GM10248 (cell line): ENCODE data around the gene GJC1.

ENCODE experiments used
- CTCF ChIA-PET: fragments of 300-600 bp; sonication (Branson Sonifier 250); formaldehyde crosslinking; extraction: SDS; loops from one replicate; lab custom pipeline; 2021; ENCODE audit warnings: antibody characterized with exemption; lab: Yijun Ruan, JAX
- POLR2A ChIA-PET: fragments of 350-650 bp; sonication (Branson Sonifier 250); formaldehyde crosslinking; extraction: SDS; loops from one replicate; lab custom pipeline; 2020; ENCODE audit warnings: antibody characterized with exemption; lab: Yijun Ruan, JAX
- DNase-seq: peaks from one replicate; pipeline ENCODE4 v3.0.0; 2012; ENCODE audit errors: extremely low spot score
- CTCF ChIP-seq: IDR thresholded peaks from 2 replicates; pipeline ENCODE4 v1.5.1; 2012; ENCODE audit warnings: mild to moderate bottlenecking, low read depth; ENCODE audit errors: extremely low read depth, missing control alignments, control extremely low read depth

The GJC1 gene

GRCh38 chr17:44777394-44778348, 52.4 kb downstream of the GJC1 start:
- TF ChIP-seq CTCF, result no peak
- ChIA-PET POLR2A (interaction anchor here (0.6 kb wide), 1 partner anchor 38 kb away, joined by 4 read pairs; no protein-coding TSS in a partner anchor), CTCF (interaction anchor here (0.8 to 17.1 kb wide), 24 partner anchors 14 to 420 kb away, joined by 3 to 454 read pairs (median 8); partner anchors contain the start of gene ACBD4)
- no peak for DNase-seq

DNA sequence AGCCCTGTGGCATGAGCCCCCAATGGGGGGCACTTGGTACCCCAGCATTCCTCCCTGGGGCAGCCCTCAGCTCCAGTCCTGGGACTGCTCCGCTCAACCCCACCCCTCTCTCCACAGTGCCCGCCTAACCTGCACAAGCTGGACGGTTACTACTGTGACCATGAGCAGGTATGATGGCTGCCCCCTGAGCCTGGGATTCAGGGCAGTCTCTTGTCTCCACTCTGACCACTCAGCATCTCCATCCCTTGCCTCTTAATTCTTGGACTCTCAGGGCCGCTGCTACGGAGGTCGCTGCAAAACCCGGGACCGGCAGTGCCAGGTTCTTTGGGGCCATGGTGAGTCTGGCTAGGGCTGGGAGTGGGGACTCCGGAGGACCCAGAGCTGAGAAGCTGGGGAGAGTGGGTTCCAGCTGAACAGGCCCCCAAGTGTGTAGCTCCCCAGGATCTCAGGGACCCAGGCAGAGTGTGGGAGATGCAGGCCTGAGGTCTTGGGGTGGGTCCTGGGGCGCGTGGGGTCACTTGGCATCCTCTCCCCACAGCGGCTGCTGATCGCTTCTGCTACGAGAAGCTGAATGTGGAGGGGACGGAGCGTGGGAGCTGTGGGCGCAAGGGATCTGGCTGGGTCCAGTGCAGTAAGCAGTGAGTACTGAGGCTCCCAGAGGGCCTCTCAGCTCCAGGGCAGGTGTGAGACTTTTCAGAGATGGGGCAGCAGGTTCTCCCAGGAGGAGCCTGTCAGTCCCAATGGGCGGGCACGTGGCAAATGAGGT, 53.3 kb downstream of the GJC1 start:
- POLR2A ChIA-PET, result interaction anchor here (0.8 kb wide), 1 partner anchor 372 kb away, joined by 8 read pairs; no protein-coding TSS in a partner anchor
- no peak for TF ChIP-seq CTCF
- CTCF ChIA-PET, result interaction anchor here (0.9 to 17.1 kb wide), 14 partner anchors 14 to 421 kb away, joined by 3 to 454 read pairs (median 8); partner anchors contain the start of gene ACBD4

GRCh38 chr17:44775838-44776621, 54.1 kb downstream of the GJC1 start:
- DNase-seq, result no peak
- POLR2A ChIA-PET, result interaction anchor here (0.8 kb wide), 1 partner anchor 373 kb away, joined by 8 read pairs; no protein-coding TSS in a partner anchor
- no peak for TF ChIP-seq CTCF
- CTCF ChIA-PET, result interaction anchor here (0.6 to 17.1 kb wide), 29 partner anchors 8 to 422 kb away, joined by 3 to 454 read pairs (median 4); partner anchors contain the start of genes ACBD4 and HIGD1B

More for the DNA sequence above, 53.3 kb downstream of the GJC1 start:
- DNase-seq, result no peak

- ChIA-PET POLR2A (no interaction called here), CTCF (interaction anchor here (0.6 to 17.1 kb wide), 30 partner anchors 9 to 423 kb away, joined by 3 to 454 read pairs (median 4); partner anchors contain the start of genes ACBD4 and HIGD1B)
- no peak for TF ChIP-seq CTCF
- peak; percentile 99 for DNase-seq
Measured at GRCh38 chr17:44775136-44775837, 54.8 kb downstream of the GJC1 start.

GRCh38 chr17:44774271-44775135, 55.6 kb downstream of the GJC1 start:
- ChIA-PET POLR2A (no interaction called here), CTCF (interaction anchor here (0.8 to 17.1 kb wide), 13 partner anchors 11 to 361 kb away, joined by 3 to 454 read pairs (median 4); partner anchors contain the start of gene ACBD4)
- peak; percentile 100 for TF ChIP-seq CTCF
- peak; percentile 91 for DNase-seq
